HEK293T (cell line): ENCODE results near the gene FAM163B.

Experiments used
- CTBP1 ChIP-seq: fragments of 450-650 bp; IDR thresholded peaks from 2 replicates; pipeline ENCODE4 v1.6.1; 2016; ENCODE audit warnings: borderline replicate concordance
- FOXK2 ChIP-seq: fragments of 450-650 bp; IDR thresholded peaks from 2 replicates; pipeline ENCODE4 v1.6.1; 2016; ENCODE audit warnings: mild to moderate bottlenecking
- LEF1 ChIP-seq: fragments of 450-650 bp; IDR thresholded peaks from 2 replicates; pipeline ENCODE4 v1.6.1; 2017; ENCODE audit warnings: mild to moderate bottlenecking, borderline replicate concordance
- PKNOX1 ChIP-seq: fragments of 450-650 bp; IDR thresholded peaks from 2 replicates; pipeline ENCODE4 v1.6.1; 2016
- SP1 ChIP-seq: fragments of 450-650 bp; IDR thresholded peaks from 2 replicates; pipeline ENCODE4 v1.6.1; 2017

GRCh38 chr9:133581011-133581410 lies 28.2 kb downstream of the FAM163B start:
- TF ChIP-seq CTBP1 (no peak), SP1 (no peak), FOXK2 (no peak), PKNOX1 (no peak), LEF1 (no peak)
